ENCODE data around the gene DNAH12.
"Not testable (repeated sequence)": the region's sequence is repeated elsewhere in the genome, so short reads cannot be mapped to it uniquely, and the experiment has no call there.

GRCh38 chr3:57449276-57449847 lies 94.8 kb downstream of the DNAH12 start:
- not testable (repeated sequence) for TF ChIP-seq CTCF, POLR2A, POLR2AphosphoS5 (IDR thresholded peaks at IDR 0.05)
